KBM-7 (cell line): ENCODE results near the gene ACSM3.
"Not testable (repeated sequence)": the region's sequence is repeated elsewhere in the genome, so short reads cannot be mapped to it uniquely, and the experiment has no call there.

ENCODE experiments used
- DNase-seq: peaks from one replicate; pipeline ENCODE4 v3.0.0-alpha.2; 2015
- in situ Hi-C: fragments of 300-500 bp; cut with MboI; formaldehyde crosslinking; loops from 2 replicates; pipeline ENCODE4 v1.14.3; 2020; ENCODE audit warnings: low sequenced_read_pairs, low pct_unique_long_range_greater_than_20kb, mixed read lengths

The ACSM3 gene

GRCh38 chr16:20798364-20798763, 34.5 kb downstream of the ACSM3 start:
- no peak for DNase-seq
- in situ Hi-C loops = no loop called here

- in situ Hi-C loops = no loop called here
- no peak for DNase-seq
These were observed 35.8 kb downstream of the ACSM3 start for GRCh38 chr16:20799599-20799998.

GRCh38 chr16:20801278-20801677, 37.5 kb downstream of the ACSM3 start:
- no peak for DNase-seq
- in situ Hi-C loops = no loop called here

GRCh38 chr16:20803192-20803560, 39.4 kb downstream of the ACSM3 start:
- no peak for DNase-seq
- in situ Hi-C loops = no loop called here

- in situ Hi-C loops = no loop called here
- no peak for DNase-seq
These were observed 39.9 kb downstream of the ACSM3 start for GRCh38 chr16:20803561-20804214.

GRCh38 chr16:20805684-20806167, 41.9 kb downstream of the ACSM3 start:
- in situ Hi-C loops, DNase-seq: not testable (repeated sequence)

GRCh38 chr16:20806168-20807050, 42.6 kb downstream of the ACSM3 start, which contains the start of the genes ERI2 and REXO5:
Gene ERI2, minus strand, starts transcription at chr16:20806472. Its CDS starts 42 bp downstream, at chr16:20806430.
Gene REXO5, plus strand, starts transcription at chr16:20806527. Its CDS starts 427 bp downstream, at chr16:20806954.
- in situ Hi-C loops = no loop called here
- DNase-seq = peak; percentile 98

- in situ Hi-C loops = no loop called here
- DNase-seq = no peak
These were observed 44.0 kb downstream of the ACSM3 start for GRCh38 chr16:20807862-20808261.

GRCh38 chr16:20811889-20812439, 48.1 kb downstream of the ACSM3 start:
- DNase-seq = no peak
- in situ Hi-C loops = no loop called here

GRCh38 chr16:20812510-20812909, 48.7 kb downstream of the ACSM3 start:
- in situ Hi-C loops = no loop called here
- no peak for DNase-seq

- no peak for DNase-seq
- in situ Hi-C loops = no loop called here
These were observed 51.0 kb downstream of the ACSM3 start for GRCh38 chr16:20814784-20815183.

- no peak for DNase-seq
- in situ Hi-C loops = no loop called here
These were observed 55.2 kb downstream of the ACSM3 start for GRCh38 chr16:20818929-20819585.

- in situ Hi-C loops = no loop called here
- no peak for DNase-seq
These were observed 57.9 kb downstream of the ACSM3 start for GRCh38 chr16:20821682-20822081.

- in situ Hi-C loops = no loop called here
- DNase-seq = peak; percentile 64
These were observed 58.9 kb downstream of the ACSM3 start for GRCh38 chr16:20822521-20823325.

- in situ Hi-C loops = no loop called here
- DNase-seq = no peak
These were observed 62.3 kb downstream of the ACSM3 start for GRCh38 chr16:20826039-20826566.

- DNase-seq = no peak
- in situ Hi-C loops = no loop called here
These were observed 65.7 kb downstream of the ACSM3 start for GRCh38 chr16:20829536-20829935.

GRCh38 chr16:20830372-20830771, 66.6 kb downstream of the ACSM3 start:
- in situ Hi-C loops = no loop called here
- no peak for DNase-seq

GRCh38 chr16:20833086-20833485, 69.3 kb downstream of the ACSM3 start:
- DNase-seq = no peak
- in situ Hi-C loops = no loop called here
